ENCODE measurements around the gene GJB2.

The GJB2 gene

GRCh38 chr13:20140487-20140886 is 52.3 kb downstream of the GJB2 start:
- DNase-seq = no peak

GRCh38 chr13:20137875-20138274 is 54.9 kb downstream of the GJB2 start:
- no peak for DNase-seq
